Mesenchymal stem cell (in vitro differentiated cells and primary cell): Measurements from ENCODE around the gene CCER1.
A peak's percentile ranks its signal among the peaks of the same experiment; 100 is the strongest.
"Not testable (repeated sequence)": the region's sequence is repeated elsewhere in the genome, so short reads cannot be mapped to it uniquely, and the experiment has no call there.

Experiments
- DNase-seq: peaks from one replicate; pipeline ENCODE4 v3.0.0-alpha.2; 2013
- H2AFZ ChIP-seq: one replicate; pipeline ENCODE4 v1.6.1; 2013; ENCODE audit warnings: low read depth, mild to moderate bottlenecking, control low read depth, inconsistent platforms, low read length, moderate library complexity
- H2AK5ac ChIP-seq: 2 replicates; pipeline ENCODE4 v1.6.1; 2013; ENCODE audit warnings: low read length, moderate library complexity, mild to moderate bottlenecking, inconsistent platforms; ENCODE audit not compliant: severe bottlenecking
- H2BK120ac ChIP-seq: one replicate; pipeline ENCODE4 v1.6.1; 2013; ENCODE audit warnings: low read depth, mild to moderate bottlenecking, inconsistent platforms, low read length, moderate library complexity
- H2BK12ac ChIP-seq, 2 experiments: one replicate each; pipeline ENCODE4 v1.6.1; 2013; ENCODE audit warnings: inconsistent platforms in 2 of 2, low read length in 2 of 2, mild to moderate bottlenecking in 2 of 2, moderate library complexity in 2 of 2, control low read depth in 1 of 2
- H2BK15ac ChIP-seq: one replicate; pipeline ENCODE4 v1.6.1; 2013; ENCODE audit warnings: mild to moderate bottlenecking, low read depth, inconsistent platforms; ENCODE audit not compliant: poor library complexity, severe bottlenecking
- H2BK5ac ChIP-seq: 2 replicates; pipeline ENCODE4 v1.6.1; 2013; ENCODE audit warnings: low read depth, mild to moderate bottlenecking, low read length, control low read depth, inconsistent platforms; ENCODE audit not compliant: poor library complexity, severe bottlenecking
- H3K14ac ChIP-seq, 2 experiments: one replicate each; pipeline ENCODE4 v1.6.1; 2013; ENCODE audit warnings: inconsistent platforms in 2 of 2, low read length in 2 of 2, control low read depth in 1 of 2, mild to moderate bottlenecking in 1 of 2, moderate library complexity in 1 of 2
- H3K18ac ChIP-seq, 2 experiments: one replicate each; pipeline ENCODE4 v1.6.1; 2013; ENCODE audit warnings: inconsistent platforms in 2 of 2, low read length in 2 of 2, control low read depth in 1 of 2, low read depth in 1 of 2, mild to moderate bottlenecking in 1 of 2
- H3K23ac ChIP-seq, 2 experiments: one replicate each; pipeline ENCODE4 v1.6.1; 2013; ENCODE audit warnings: inconsistent platforms in 2 of 2, low read length in 2 of 2, mild to moderate bottlenecking in 2 of 2, moderate library complexity in 2 of 2, control low read depth in 1 of 2
- H3K27ac ChIP-seq: 2 replicates; pipeline ENCODE4 v1.5.1; 2013; ENCODE audit warnings: mild to moderate bottlenecking, moderate library complexity, low read length, control low read depth, inconsistent platforms; ENCODE audit not compliant: poor library complexity, severe bottlenecking
- H3K27me3 ChIP-seq, 2 experiments: 2 replicates each; pipeline versions ENCODE4 v1.6.1 to v1.7.0; 2013; ENCODE audit warnings: low read length in 2 of 2, mild to moderate bottlenecking in 2 of 2, moderate library complexity in 2 of 2, control low read depth in 1 of 2, inconsistent platforms in 1 of 2; ENCODE audit not compliant: control insufficient read depth in 1 of 2, insufficient read depth in 1 of 2
- H3K36me3 ChIP-seq, 2 experiments: 2 replicates each; pipeline versions ENCODE4 v1.6.1 to v1.7.0; 2013; ENCODE audit warnings: low read length in 2 of 2, control low read depth in 1 of 2, inconsistent platforms in 1 of 2, low read depth in 1 of 2, mild to moderate bottlenecking in 1 of 2; ENCODE audit not compliant: insufficient read depth in 2 of 2, control insufficient read depth in 1 of 2
- H3K4ac ChIP-seq, 2 experiments: one replicate each; pipeline ENCODE4 v1.6.1; 2013; ENCODE audit warnings: inconsistent platforms in 2 of 2, low read length in 2 of 2, mild to moderate bottlenecking in 2 of 2, moderate library complexity in 2 of 2, control low read depth in 1 of 2, low read depth in 1 of 2
- H3K4me1 ChIP-seq: 2 replicates; pipeline ENCODE4 v1.6.1; 2013; ENCODE audit warnings: low read depth, low read length, control low read depth; ENCODE audit not compliant: control insufficient read depth, insufficient read depth
- H3K4me2 ChIP-seq: 2 replicates; pipeline ENCODE4 v1.6.1; 2013; ENCODE audit warnings: low read length, mild to moderate bottlenecking, inconsistent platforms; ENCODE audit not compliant: poor library complexity, severe bottlenecking
- H3K4me3 ChIP-seq, 2 experiments: 2 replicates each; pipeline versions ENCODE4 v1.5.1 to v1.7.0; 2013; ENCODE audit warnings: low read length in 2 of 2, mild to moderate bottlenecking in 2 of 2, control low read depth in 1 of 2, low read depth in 1 of 2; ENCODE audit not compliant: insufficient read depth in 1 of 2
- H3K79me1 ChIP-seq: replicated peaks from 2 replicates; pipeline ENCODE4 v1.6.1; 2013; ENCODE audit warnings: mild to moderate bottlenecking, control low read depth, low read length, inconsistent platforms; ENCODE audit not compliant: poor library complexity, severe bottlenecking
- H3K9ac ChIP-seq: 2 replicates; pipeline ENCODE4 v1.7.0; 2013; ENCODE audit warnings: mild to moderate bottlenecking, low read length, moderate library complexity
- H3K9me3 ChIP-seq: 2 replicates; pipeline ENCODE4 v1.7.0; 2013; ENCODE audit warnings: mild to moderate bottlenecking, low read length; ENCODE audit not compliant: control insufficient read depth
- H4K8ac ChIP-seq: one replicate; pipeline ENCODE4 v1.6.1; 2013; ENCODE audit warnings: inconsistent platforms, mild to moderate bottlenecking, low read length, moderate library complexity
- H4K91ac ChIP-seq: one replicate; pipeline ENCODE4 v1.6.1; 2013; ENCODE audit warnings: mild to moderate bottlenecking, low read length, inconsistent platforms
- WGBS: methylation state at CpG from one replicate; pipeline ENCODE4 v1.1.7; 2013; ENCODE audit warnings: mixed read lengths; 5-methylcytosine and 5-hydroxymethylcytosine counted together

The CCER1 gene

DNA sequence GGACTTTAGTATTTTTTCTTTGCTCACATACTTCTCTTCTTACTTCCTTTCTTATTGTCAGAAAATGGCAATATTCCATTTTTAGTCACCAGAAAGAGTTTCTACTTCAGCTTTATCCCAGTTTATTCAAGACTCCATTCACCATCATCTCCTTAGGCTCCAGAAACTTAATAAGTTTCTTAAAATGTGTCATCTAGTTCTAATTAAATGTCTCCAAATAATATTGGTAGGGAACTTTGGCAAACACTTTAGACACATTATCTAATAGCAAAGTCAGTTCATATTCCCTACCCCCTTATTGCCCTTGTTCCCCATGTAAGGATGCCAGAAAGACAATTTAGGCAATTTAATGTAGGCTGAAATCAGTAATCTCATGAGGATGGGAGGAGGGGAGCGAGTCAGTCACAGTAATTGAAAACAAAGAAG lies 34.7 kb upstream of the CCER1 start:
- WGBS = 100% methylated on average over 1 of the region's 1 CpG
- Histone ChIP-seq H4K8ac (no peak overlapping the region), H3K4ac (no peak overlapping the region)

DNA sequence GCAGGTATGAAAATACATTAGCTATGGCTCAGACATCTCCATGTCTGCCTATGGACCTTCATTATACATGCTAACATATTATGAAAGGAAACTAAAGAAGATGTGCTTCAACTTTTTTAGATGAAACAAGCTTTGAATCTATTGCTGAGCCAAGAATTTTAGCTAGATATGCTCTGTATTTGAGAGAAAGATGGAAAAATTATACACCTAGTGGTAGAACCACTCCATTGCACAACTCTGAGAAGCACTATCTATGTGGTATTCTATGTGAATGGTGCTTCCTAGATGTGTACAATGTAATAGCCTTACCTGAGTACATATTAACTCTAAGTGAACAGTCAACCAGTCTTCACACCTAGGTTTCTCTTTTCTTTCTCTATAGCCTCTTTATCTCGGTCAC lies 32.5 kb upstream of the CCER1 start:
- H4K91ac ChIP-seq = no peak overlapping the region
- H2AFZ ChIP-seq = no peak overlapping the region
- WGBS = no CpG with 5 or more reads among the region's 1 CpG
- H3K23ac ChIP-seq = no peak overlapping the region
- H2BK5ac ChIP-seq = no peak overlapping the region
- H3K4me3 ChIP-seq = no peak overlapping the region
- no peaks in the 10 kb centered on the region for H3K4me1 ChIP-seq
- no peaks in the 10 kb centered on the region for H3K79me1 ChIP-seq
- no peak overlapping the region for H3K18ac ChIP-seq
- H2BK15ac ChIP-seq = no peak overlapping the region
- H2BK120ac ChIP-seq = no peak overlapping the region
- H2AK5ac ChIP-seq = no peak overlapping the region
- H2BK12ac ChIP-seq = no peak overlapping the region
- no peaks in the 10 kb centered on the region for H3K36me3 ChIP-seq
- no peak overlapping the region for H3K14ac ChIP-seq
- no peak overlapping the region for H3K4ac ChIP-seq
- no peak overlapping the region for H4K8ac ChIP-seq
- no peak overlapping the region for H3K27ac ChIP-seq
- peaks cover 3% of the 10 kb centered on the region for H3K9me3 ChIP-seq
- DNase-seq = no peak
- H3K4me2 ChIP-seq = no peak overlapping the region
- H3K9ac ChIP-seq = no peak overlapping the region
- H3K27me3 ChIP-seq = no peaks in the 10 kb centered on the region

More for the DNA sequence above, 34.7 kb upstream of the CCER1 start:
- H2BK120ac ChIP-seq = no peak overlapping the region
- peaks cover 3% of the 10 kb centered on the region for H3K9me3 ChIP-seq
- no peak overlapping the region for H3K27ac ChIP-seq
- no peak for DNase-seq
- H3K14ac ChIP-seq = no peak overlapping the region
- H3K27me3 ChIP-seq = no peaks in the 10 kb centered on the region
- no peak overlapping the region for H4K91ac ChIP-seq
- peak overlapping the region; percentile 40 for H3K9ac ChIP-seq
- no peaks in the 10 kb centered on the region for H3K4me1 ChIP-seq
- no peak overlapping the region for H3K4me3 ChIP-seq
- no peak overlapping the region for H2BK5ac ChIP-seq
- no peak overlapping the region for H2AK5ac ChIP-seq
- no peak overlapping the region for H2BK15ac ChIP-seq
- no peak overlapping the region for H2AFZ ChIP-seq
- H2BK12ac ChIP-seq = no peak overlapping the region
- no peaks in the 10 kb centered on the region for H3K36me3 ChIP-seq
- no peaks in the 10 kb centered on the region for H3K79me1 ChIP-seq
- H3K4me2 ChIP-seq = no peak overlapping the region
- no peak overlapping the region for H3K18ac ChIP-seq
- H3K23ac ChIP-seq = no peak overlapping the region

DNA sequence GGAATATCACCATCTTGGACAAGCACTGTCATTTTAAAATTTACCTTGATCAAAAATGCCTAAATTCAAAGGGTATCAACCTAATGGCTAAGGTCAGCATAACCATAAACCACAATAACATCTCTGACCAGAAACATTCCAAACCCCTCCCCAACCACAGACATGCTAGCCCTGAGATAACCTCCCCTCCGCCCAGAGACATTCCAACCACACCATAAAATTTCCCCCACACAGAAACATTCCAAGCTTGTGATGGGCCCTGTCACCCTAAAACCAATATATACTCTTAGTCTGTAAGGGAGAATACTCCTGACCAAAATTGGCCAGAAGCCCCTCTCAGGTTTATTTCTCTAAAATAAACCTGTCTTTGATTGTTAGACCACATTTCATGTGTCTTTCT lies 32.1 kb upstream of the CCER1 start:
- H3K79me1 ChIP-seq = no peaks in the 10 kb centered on the region
- H2AK5ac ChIP-seq = no peak overlapping the region
- no peak overlapping the region for H2BK5ac ChIP-seq
- H3K18ac ChIP-seq = no peak overlapping the region
- H3K4ac ChIP-seq = no peak overlapping the region
- H2BK120ac ChIP-seq = no peak overlapping the region
- no peak overlapping the region for H3K27ac ChIP-seq
- H3K4me2 ChIP-seq = no peak overlapping the region
- H3K4me3 ChIP-seq = no peak overlapping the region
- H2BK15ac ChIP-seq = no peak overlapping the region
- no peak overlapping the region for H4K91ac ChIP-seq
- H3K36me3 ChIP-seq = no peaks in the 10 kb centered on the region
- H3K23ac ChIP-seq = no peak overlapping the region
- 67% methylated on average over 1 of the region's 1 CpG for WGBS
- H3K9me3 ChIP-seq = peaks cover 3% of the 10 kb centered on the region
- H3K14ac ChIP-seq = no peak overlapping the region
- H4K8ac ChIP-seq = no peak overlapping the region
- no peak overlapping the region for H2BK12ac ChIP-seq
- DNase-seq = no peak
- H3K4me1 ChIP-seq = no peaks in the 10 kb centered on the region
- no peak overlapping the region for H2AFZ ChIP-seq
- no peaks in the 10 kb centered on the region for H3K27me3 ChIP-seq
- H3K9ac ChIP-seq = no peak overlapping the region

DNA sequence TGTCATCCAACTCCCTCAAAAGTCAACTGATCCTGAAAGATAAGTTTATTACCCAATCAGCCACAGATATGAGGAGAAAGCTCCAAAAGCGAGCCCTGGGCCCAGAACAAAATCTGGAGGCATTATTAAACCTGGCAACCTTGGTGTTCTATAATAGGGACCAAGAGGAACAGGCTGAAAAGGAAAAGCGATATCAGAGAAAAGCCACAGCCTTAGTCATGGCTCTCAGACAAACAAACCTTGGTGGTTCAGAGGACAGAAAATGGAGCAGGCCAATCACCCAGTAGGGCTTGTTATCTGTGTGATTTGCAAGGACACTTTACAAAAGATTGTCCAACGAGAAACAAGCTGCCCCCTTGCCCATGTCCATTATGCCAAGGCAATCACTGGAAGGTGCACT lies 30.4 kb upstream of the CCER1 start:
- H2BK15ac ChIP-seq, H3K4me2 ChIP-seq, H4K8ac ChIP-seq, H3K79me1 ChIP-seq, H2AFZ ChIP-seq, H2AK5ac ChIP-seq, H3K27ac ChIP-seq, H3K27me3 ChIP-seq, H2BK12ac ChIP-seq, H3K4me3 ChIP-seq, H4K91ac ChIP-seq, H2BK5ac ChIP-seq, H3K18ac ChIP-seq, H3K4ac ChIP-seq, H3K9me3 ChIP-seq, H3K9ac ChIP-seq, H3K14ac ChIP-seq, DNase-seq, H3K4me1 ChIP-seq, H3K36me3 ChIP-seq, H3K23ac ChIP-seq: not testable (repeated sequence)
- WGBS = 82% methylated on average over 3 of the region's 3 CpGs
- peak overlapping the region; percentile 3 for H2BK120ac ChIP-seq
